RWPE1 (cell line): Measurements from ENCODE around the gene VWDE.
A peak's percentile ranks its signal among the peaks of the same experiment; 100 is the strongest.

ENCODE experiments used
- CTCF ChIA-PET: fragments of 350-600 bp; sonication (Branson Sonifier 250); formaldehyde crosslinking; extraction: SDS; loops from one replicate; lab custom pipeline; 2021; lab: Yijun Ruan, JAX
- POLR2A ChIA-PET: fragments of 400-600 bp; formaldehyde crosslinking; extraction: SDS; loops from one replicate; lab custom pipeline; 2020; ENCODE audit warnings: antibody characterized with exemption; ENCODE audit not compliant: low non-redundant PET; lab: Yijun Ruan, JAX
- DNase-seq: peaks from one replicate; pipeline ENCODE4 v3.0.0; 2012; ENCODE audit warnings: low spot score
- H3K27ac ChIP-seq: fragments of 450-650 bp; 2 replicates; pipeline ENCODE4 v1.5.1; 2017
- TF ChIP-seq, protein P1 (sequence below): fragments of 450-650 bp; conservative IDR thresholded peaks from 2 replicates; pipeline ENCODE4 v1.5.1; 2017; ENCODE audit warnings: low read depth, mild to moderate bottlenecking

The VWDE gene

DNA sequence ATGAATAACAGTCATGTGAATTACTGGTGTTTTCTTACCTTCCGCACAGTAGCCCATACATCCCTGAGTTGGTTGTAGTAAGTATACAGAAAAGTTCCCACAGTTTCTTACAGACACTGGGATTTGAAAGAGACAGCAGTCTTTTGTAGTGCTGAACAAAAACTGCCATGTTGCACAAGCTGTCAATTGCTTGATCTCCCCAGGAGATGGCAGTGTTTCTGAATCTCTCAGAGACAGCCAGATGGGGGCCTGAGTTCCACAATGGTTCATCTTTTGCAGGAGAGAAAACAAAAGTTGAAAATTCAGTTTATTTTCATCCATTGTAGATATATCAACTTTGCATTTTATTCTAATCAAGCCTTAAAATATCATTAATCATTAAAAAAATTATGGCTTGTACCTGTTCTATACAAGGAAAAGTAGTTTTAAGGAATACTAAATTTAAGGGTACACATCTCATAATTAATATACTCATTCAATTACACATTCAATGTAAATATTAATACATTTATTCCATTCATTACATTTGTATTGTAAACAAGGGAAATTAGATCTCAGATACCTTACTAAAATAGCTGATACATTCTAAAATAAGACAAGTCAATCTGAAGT lies 14.5 kb downstream of the VWDE start:
- CTCF ChIA-PET: interaction anchor here (0.5 to 1.7 kb wide), 7 partner anchors 8 to 532 kb away, joined by 3 to 11 read pairs (median 4); partner anchors contain the start of gene VWDE
- no peak overlapping the region for H3K27ac ChIP-seq
- peak; percentile 50 for DNase-seq

DNA sequence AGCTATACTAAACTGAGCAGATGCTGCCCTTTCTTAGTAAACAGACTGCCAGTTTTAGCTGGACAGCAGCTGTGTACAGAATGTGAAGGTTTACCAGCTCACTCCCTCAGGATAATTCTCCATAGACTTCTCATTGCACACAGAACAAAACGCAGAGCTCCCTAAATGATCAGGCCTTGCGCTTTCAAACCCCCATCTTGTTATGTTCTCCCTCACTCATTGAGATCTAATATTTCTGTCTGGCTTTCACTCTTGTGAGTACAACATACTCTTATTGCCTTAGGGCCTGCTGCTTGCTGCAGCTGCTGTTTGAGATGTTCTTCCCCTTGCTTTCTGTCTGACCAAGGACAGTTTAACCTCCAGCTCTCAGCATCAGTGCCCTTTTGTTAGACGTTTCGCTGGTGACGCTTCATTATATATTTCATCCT lies 17.3 kb downstream of the VWDE start:
- no peak overlapping the region for H3K27ac ChIP-seq
- ChIA-PET CTCF (no interaction called here), POLR2A (no interaction called here)
- DNase-seq: no peak
- TF ChIP-seq, protein P1, sequence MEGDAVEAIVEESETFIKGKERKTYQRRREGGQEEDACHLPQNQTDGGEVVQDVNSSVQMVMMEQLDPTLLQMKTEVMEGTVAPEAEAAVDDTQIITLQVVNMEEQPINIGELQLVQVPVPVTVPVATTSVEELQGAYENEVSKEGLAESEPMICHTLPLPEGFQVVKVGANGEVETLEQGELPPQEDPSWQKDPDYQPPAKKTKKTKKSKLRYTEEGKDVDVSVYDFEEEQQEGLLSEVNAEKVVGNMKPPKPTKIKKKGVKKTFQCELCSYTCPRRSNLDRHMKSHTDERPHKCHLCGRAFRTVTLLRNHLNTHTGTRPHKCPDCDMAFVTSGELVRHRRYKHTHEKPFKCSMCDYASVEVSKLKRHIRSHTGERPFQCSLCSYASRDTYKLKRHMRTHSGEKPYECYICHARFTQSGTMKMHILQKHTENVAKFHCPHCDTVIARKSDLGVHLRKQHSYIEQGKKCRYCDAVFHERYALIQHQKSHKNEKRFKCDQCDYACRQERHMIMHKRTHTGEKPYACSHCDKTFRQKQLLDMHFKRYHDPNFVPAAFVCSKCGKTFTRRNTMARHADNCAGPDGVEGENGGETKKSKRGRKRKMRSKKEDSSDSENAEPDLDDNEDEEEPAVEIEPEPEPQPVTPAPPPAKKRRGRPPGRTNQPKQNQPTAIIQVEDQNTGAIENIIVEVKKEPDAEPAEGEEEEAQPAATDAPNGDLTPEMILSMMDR: no peak

More for the DNA sequence above, 14.5 kb downstream of the VWDE start:
- TF ChIP-seq, protein P1: peak; percentile 91
- POLR2A ChIA-PET: no interaction called here

DNA sequence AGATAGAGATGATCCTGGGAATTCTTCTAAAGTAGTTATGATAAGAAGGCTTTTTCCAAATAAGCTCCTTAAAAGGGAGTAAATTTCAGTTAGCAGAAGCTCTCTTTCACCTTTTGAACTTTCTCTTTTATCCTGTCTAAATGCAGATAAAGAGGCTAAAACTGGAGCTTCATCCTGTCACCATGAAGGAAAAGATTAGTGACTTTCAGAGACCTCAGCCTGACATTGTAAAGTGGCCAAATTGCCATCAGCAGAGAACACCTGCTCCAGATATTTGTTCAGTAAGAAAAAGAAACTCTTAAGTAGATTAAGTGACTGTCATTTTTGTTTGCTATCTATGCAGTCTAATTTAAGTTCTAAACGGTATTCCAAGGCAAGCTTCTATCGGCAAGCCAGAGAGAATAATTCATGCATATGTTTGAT lies 18.3 kb downstream of the VWDE start:
- CTCF ChIA-PET: no interaction called here
- TF ChIP-seq, protein P1: no peak
- POLR2A ChIA-PET: no interaction called here

DNA sequence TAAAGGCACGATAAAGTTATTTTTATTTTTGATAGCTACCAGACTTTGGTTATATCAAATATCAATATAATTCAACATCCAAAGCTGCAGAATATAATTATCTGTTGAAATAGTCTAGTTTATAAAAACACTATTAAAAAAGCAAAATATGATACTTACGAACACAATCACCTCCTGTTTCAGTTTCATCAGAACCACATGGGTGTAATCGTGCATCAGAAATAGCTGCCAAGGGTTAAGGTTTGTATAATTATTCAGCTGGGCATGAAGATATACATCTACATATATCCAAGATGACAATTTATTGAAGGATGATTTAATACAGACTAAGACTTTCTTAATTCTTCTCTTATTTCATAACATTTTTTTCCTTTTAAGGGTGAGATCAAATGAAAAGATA lies 20.3 kb downstream of the VWDE start:
- ChIA-PET POLR2A (no interaction called here), CTCF (interaction anchor here (0.6 kb wide), 1 partner anchor 53 kb away, joined by 3 read pairs; no protein-coding TSS in a partner anchor)
- TF ChIP-seq, protein P1: no peak
- H3K27ac ChIP-seq: no peak overlapping the region
- DNase-seq: no peak

More for the DNA sequence above, 18.3 kb downstream of the VWDE start:
- H3K27ac ChIP-seq: no peak overlapping the region
- no peak for DNase-seq

DNA sequence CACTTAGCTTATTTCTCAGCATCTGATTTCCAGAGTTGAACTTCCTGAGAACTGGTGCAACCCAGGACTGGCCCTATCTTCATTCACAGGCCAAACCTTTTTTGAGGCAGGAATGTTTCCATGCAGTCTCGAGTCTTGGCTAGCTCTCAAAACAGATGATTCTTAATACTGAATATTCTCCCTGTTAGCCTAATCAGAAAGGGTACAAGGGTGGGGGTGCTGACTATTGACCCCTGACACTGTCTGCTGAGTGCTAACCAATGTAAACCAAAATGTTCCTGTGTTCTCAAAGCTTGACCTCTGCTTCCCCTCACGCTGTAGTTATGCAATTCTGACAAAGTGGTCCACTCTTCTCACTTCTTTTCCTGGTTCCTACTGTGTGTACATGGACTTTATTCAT lies 25.3 kb downstream of the VWDE start:
- no peak for DNase-seq
- H3K27ac ChIP-seq: no peak overlapping the region
- TF ChIP-seq, protein P1: no peak
- ChIA-PET CTCF (no interaction called here), POLR2A (no interaction called here)

DNA sequence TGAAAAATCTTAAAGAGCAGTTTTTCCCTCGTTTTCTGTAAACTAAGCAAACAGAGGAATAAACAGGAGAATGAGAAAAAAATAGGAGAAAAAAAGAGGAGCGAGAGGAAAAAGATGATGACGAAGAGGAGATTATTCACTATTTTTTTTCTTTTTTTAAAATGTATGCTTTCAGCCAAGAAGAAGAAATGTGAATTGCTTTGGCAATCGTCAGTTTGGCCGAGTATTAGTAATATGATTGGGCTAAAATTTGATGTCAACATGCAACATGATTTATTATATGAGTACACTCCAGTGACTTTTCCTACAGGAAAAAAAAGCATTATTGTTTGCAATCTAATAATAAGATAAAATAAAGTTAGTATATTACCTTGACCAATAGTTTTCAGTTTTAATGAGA lies 26.3 kb downstream of the VWDE start:
- no peak overlapping the region for H3K27ac ChIP-seq
- ChIA-PET CTCF (interaction anchor here (0.7 kb wide), 1 partner anchor 1009 kb away, joined by 3 read pairs; no protein-coding TSS in a partner anchor), POLR2A (no interaction called here)
- DNase-seq: no peak
- TF ChIP-seq, protein P1: no peak
